Mononuclear cell (primary cell): ENCODE results near the gene PTPRE. TPM values are rescaled to one million over a fixed set of nuclear protein-coding genes. Genes with fewer than 3 reads are reported as not detected.

Source experiments
- H3K27me3 ChIP-seq: 2 replicates; pipeline ENCODE4 v1.6.0; 2011; ENCODE audit warnings: low read length, control low read depth; ENCODE audit not compliant: insufficient read depth
- H3K4me1 ChIP-seq: 2 replicates; pipeline ENCODE4 v1.5.1; 2011; ENCODE audit warnings: mild to moderate bottlenecking, low read length, control low read depth; ENCODE audit not compliant: insufficient read depth
- H3K4me3 ChIP-seq: 2 replicates; pipeline ENCODE4 v1.5.1; 2011; ENCODE audit warnings: mild to moderate bottlenecking, low read length, moderate library complexity
- H3K9me3 ChIP-seq: 2 replicates; pipeline ENCODE4 v1.5.1; 2011; ENCODE audit warnings: low read depth, mild to moderate bottlenecking, control low read depth, low read length
- total RNA-seq: library from RNA; depleted of rRNA; stranded (reverse); fragments of >200 nt; gene quantifications from one replicate; pipeline ENCODE4 v1.2.3, GENCODE V29; 2012

The PTPRE gene
- total RNA-seq, 1 donor: 205 TPM

DNA sequence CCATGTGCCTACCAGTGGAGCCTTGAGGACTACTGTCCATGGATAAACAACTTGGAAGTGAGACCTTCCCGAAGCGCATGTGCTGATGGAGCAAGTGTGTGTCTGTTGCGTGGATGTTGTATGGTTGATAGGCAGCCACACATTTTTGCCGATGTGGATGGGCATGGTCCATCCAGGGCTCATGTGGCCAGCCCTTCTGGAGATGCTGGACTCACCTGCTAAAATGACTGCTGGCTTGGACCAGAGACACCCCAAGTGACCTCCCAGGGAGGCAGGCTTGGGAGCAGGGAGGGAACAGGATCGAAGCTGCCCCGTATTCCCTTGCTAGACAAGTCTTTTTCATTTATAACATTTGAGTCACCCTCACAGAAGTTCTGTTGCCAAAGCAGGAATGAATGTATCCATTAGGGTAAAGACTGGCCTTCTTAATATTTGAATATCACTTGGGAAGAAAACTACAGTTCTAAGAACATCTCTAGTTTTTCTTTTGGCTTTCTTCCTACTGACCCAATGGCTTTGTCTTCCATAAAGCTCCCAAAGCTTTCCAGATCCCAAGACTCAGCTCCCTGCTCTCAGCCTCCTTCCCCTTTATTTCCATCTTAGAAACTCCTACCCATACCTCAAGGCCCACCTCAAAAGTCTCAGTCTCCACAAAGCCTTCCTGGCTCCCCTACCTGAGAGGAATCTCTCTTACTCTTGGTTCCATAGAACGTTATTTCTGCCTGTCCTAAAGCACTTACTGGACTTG is 3.0 kb downstream of the PTPRE start:
- H3K9me3 ChIP-seq: no peaks in the 10 kb centered on the region
- peaks cover 16% of the 10 kb centered on the region for H3K4me1 ChIP-seq
- H3K4me3 ChIP-seq: no peak overlapping the region
- H3K27me3 ChIP-seq: peaks cover 4% of the 10 kb centered on the region

DNA sequence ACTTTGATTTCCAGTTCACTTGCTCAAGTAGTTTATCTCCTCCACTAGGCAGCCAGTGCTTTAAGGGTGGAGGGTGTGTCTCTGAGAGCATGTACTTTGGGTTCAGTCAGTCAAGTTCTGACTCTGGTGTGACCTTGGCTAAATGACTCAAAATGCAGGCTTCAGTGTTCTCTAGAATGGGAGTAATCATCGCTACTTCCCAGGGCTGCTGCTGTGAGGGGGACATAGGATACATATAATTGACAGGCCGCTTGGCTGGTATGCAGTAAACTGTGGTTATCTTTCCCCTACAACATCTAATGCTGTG is 3.5 kb downstream of the PTPRE start:
- peaks cover 4% of the 10 kb centered on the region for H3K27me3 ChIP-seq
- H3K4me3 ChIP-seq: no peak overlapping the region
- H3K9me3 ChIP-seq: no peaks in the 10 kb centered on the region
- H3K4me1 ChIP-seq: peaks cover 16% of the 10 kb centered on the region

DNA sequence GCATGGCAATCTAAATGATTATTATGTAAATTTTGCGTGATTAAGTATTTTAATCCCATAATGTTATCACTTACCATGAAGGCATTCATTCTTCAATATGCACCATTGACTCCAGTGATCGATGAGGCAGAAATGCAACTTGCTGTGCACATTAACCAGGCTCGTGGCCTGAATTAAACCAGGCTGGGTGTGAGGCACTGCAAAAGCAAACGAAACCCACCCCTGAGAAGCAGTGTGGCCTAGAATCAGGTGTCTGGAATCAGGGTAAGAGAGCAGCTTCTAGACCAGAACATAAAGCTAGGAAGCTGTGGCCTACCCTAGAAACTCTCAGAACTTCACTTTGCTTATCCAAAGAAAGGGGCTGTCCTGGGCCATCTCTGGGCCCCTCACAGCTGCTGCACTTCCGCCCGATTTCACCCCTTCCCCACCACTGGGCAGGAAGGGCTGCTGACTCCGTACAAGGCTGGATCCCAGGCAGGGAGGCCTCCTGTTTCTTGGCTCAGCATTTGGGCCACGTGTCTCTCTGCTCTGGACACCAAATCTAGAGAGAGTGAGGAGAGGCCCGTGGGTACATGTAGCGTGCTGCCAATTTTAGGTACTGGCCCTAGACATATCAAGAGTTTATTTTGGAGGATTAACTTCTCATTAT is 4.4 kb downstream of the PTPRE start:
- H3K4me1 ChIP-seq: peaks cover 16% of the 10 kb centered on the region
- H3K27me3 ChIP-seq: peaks cover 4% of the 10 kb centered on the region
- H3K4me3 ChIP-seq: no peak overlapping the region
- H3K9me3 ChIP-seq: no peaks in the 10 kb centered on the region

DNA sequence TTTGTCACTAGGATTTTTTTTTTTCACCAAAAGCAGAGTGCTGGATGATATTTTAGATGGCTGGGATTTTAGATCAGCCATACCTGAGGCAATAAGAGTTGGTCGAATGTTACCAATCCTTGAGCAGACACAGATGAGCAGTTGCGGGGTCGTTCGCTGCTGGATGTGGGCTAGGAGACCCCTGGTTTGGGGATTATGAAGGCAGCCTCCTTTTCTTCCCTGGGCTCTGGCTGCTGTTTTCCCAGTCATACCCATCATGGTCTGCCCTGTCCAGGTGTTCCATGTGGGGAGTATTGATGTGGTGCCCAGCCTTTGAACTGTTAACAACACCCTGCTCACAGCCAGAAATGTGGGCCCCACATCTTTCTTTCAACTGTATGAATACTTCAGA is 5.0 kb downstream of the PTPRE start:
- Histone ChIP-seq H3K4me3 (no peak overlapping the region), H3K4me1 (peaks cover 12% of the 10 kb centered on the region), H3K9me3 (no peaks in the 10 kb centered on the region), H3K27me3 (peaks cover 4% of the 10 kb centered on the region)

DNA sequence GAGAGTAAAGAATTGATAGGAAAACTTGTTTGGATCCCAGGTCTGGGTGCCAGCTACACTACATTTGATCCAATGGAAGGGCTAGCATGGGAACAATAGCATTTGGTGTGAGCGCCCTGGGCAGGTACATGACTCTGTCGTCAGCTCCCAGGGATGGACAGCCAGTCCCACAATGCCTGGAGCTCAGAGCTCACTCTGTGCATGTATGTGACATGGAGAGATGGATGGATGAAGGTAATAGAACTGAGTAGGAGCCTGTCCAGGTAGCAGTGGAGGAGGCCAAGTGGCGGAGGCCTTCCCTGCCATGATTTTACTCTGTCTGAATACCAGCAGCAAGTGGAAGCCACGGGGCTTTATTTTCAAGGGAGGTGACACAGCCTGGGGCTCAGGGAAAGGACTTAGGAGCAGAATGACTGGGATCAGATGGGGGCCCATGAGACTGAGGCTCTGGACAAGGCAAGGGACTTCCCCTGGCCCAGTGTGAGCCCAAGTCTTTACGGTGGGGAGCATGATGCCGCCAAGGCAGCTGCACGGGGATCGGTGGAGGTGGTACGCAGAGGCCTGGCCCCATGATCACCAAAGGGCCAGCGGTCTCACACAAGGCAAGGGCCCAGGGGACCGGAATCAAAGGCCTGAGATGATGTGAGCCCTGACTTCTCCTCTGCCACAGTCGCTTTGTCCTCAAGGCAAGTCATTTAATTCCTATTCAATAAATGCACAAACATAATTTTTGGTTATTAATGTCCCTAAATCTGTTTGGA is 5.9 kb downstream of the PTPRE start:
- Histone ChIP-seq H3K4me3 (no peak overlapping the region), H3K9me3 (no peaks in the 10 kb centered on the region), H3K27me3 (peaks cover 3% of the 10 kb centered on the region), H3K4me1 (peaks cover 14% of the 10 kb centered on the region)

DNA sequence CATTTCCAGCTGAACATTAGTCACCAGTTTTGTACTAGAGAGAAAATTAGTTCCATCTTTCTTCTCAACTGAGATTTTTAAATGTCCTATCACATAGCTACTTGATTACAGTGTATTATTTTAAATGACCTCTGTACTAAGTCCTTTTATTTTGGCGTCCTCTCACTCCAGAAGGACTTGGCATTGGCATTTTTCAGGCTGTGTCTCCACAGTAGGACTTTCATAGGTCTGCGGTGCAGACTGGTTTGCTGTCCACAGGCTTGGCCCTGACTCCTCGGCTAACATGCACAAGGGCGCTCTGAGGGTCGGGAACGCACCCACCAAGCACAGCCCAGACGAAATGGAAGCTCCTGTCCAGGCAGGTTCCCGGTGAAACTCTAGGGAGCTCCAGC is 6.5 kb downstream of the PTPRE start:
- H3K4me1 ChIP-seq: peaks cover 14% of the 10 kb centered on the region
- no peaks in the 10 kb centered on the region for H3K9me3 ChIP-seq
- H3K27me3 ChIP-seq: no peaks in the 10 kb centered on the region

DNA sequence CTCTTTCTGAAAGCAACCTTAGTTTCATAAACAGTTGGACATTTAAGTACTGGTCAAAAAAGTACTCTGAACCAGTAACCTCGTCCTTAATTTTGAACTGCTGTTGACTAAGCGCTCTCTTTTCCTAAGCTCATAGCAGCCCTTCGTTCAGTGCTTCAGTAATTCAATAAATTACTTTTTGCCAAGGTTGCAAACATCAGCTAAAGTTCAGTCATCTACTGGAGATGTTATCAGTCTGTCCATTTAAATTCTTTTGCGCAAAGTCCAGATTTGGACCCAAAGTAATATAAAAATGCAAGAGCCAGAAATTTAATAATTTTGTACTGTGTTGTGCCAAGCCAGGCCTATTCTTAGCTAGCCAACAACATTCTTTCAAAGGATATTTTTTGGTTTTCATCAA is 8.4 kb downstream of the PTPRE start:
- Histone ChIP-seq H3K4me3 (no peak overlapping the region), H3K9me3 (no peaks in the 10 kb centered on the region), H3K27me3 (no peaks in the 10 kb centered on the region), H3K4me1 (peaks cover 30% of the 10 kb centered on the region)

More for the DNA sequence above, 6.5 kb downstream of the PTPRE start:
- no peak overlapping the region for H3K4me3 ChIP-seq

DNA sequence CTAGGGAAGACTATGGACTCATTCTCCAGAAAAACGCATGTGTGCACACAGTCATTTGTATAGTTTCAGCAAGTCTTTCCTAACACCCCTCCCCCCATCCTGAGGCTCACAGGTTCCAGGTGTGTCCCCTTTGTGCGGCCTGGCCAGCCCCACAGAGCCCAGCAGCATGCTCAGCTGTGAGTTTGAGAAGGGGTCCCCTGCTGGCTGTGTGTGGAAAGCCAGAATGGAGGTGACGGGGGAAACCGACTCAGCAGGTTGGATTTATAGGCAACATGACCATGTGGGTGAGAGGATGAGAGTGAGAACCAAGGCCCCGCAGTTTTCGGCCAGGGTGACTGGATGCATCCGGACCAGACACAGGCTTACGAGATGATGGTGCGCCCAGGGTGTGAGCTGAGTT is 9.9 kb downstream of the PTPRE start:
- no peak overlapping the region for H3K4me3 ChIP-seq
- H3K27me3 ChIP-seq: no peaks in the 10 kb centered on the region
- peaks cover 45% of the 10 kb centered on the region for H3K4me1 ChIP-seq
- H3K9me3 ChIP-seq: no peaks in the 10 kb centered on the region

DNA sequence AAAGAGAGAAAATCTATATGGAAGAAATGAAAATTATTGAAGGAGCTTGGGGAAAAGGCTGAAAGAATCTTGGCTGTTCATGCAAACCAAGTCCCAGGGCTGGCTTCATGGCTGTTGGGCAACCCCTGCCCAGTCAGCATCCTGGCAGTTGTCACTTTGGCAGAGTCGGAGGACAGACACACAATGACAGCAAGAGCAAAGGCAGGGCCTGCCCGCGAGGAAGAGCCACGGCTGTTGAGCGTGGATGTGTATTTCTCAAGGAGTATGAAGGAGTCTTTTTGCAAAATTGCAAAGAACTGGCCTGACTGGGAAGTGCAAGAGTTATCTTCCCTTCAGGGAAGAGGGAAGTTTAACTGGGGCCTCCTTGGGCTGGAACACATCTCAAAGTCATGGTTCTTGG is 11.7 kb downstream of the PTPRE start:
- H3K9me3 ChIP-seq: no peaks in the 10 kb centered on the region
- peaks cover 62% of the 10 kb centered on the region for H3K4me1 ChIP-seq
- no peaks in the 10 kb centered on the region for H3K27me3 ChIP-seq
- no peak overlapping the region for H3K4me3 ChIP-seq

DNA sequence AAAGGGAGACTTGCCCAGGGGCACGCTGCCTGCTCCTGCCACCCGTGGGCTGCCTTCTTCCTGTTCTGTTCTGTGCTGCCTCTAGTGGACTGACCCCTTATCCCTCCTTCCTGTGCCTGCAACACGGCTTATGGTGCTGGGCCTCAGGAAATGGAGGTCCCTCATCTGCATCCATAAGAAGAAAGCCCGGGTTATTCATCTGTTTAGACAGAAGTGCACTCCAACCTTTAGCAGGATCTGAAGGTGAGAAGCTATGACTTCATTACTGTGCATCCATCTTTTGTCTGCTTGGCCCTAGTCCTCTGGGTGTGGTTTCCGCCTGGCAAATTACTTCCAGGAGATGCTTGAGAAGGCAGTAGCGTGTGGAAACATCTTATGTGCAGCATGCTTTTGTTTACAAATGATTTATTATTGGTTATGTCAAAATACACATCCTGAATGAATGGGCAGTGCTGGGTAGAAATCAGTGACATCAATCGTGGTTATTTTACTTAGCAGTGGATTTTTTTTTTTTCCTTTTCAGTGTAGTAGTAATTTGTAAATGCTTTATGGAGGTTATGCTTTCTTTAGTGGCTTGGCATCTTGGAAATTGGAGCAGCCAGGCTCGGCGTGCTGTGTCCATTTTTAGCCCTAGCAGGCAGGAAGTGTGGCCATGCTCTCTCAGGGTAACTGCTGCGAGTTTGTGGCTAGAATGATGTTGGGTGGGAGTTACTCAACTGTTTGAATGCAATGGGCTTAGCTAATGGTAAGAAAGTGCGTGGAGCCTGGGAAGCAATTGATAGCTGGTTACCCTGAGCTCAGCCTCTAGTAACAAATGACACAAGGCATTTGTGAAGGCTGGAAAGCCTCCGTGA is 12.7 kb downstream of the PTPRE start:
- Histone ChIP-seq H3K4me3 (no peak overlapping the region), H3K4me1 (peaks cover 71% of the 10 kb centered on the region), H3K27me3 (no peaks in the 10 kb centered on the region), H3K9me3 (no peaks in the 10 kb centered on the region)

DNA sequence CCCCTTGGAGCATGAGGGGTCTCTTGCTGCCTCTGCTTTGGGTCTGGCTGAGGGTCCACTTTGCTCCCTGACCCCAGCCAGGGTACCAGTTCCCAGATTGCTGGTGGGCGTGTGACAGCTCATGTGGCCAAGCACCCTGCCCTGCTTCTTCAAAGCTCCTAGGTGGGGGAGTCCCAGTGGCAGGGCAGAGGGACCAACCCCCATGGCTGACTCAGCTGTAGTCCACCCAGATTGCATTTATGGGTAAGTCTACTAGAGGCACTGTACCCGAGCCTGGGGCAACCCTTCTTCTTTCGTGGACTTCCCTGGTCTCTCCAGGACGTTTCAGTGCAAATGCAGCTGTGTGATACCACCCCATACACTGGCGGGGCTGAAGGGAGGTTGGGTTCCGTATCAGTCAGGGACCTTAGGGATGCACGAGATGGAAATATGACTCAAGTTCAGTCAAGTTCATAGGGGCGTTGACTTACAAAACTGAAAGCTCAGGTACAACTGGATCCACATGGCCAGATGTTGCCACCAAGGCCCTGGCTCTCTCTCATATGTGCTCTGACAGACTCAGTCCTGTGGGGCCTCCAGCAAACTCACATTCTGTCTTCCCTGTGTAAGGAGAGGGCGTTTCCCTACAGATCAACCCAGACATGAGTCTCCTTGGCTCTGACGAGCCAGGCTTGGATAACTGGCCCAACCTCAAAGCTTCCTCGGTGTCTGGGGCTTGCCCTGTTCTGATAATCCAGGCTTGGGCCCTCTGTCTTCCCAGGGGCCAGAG is 13.6 kb downstream of the PTPRE start:
- Histone ChIP-seq H3K4me3 (no peak overlapping the region), H3K9me3 (no peaks in the 10 kb centered on the region), H3K27me3 (no peaks in the 10 kb centered on the region), H3K4me1 (peaks cover 79% of the 10 kb centered on the region)

DNA sequence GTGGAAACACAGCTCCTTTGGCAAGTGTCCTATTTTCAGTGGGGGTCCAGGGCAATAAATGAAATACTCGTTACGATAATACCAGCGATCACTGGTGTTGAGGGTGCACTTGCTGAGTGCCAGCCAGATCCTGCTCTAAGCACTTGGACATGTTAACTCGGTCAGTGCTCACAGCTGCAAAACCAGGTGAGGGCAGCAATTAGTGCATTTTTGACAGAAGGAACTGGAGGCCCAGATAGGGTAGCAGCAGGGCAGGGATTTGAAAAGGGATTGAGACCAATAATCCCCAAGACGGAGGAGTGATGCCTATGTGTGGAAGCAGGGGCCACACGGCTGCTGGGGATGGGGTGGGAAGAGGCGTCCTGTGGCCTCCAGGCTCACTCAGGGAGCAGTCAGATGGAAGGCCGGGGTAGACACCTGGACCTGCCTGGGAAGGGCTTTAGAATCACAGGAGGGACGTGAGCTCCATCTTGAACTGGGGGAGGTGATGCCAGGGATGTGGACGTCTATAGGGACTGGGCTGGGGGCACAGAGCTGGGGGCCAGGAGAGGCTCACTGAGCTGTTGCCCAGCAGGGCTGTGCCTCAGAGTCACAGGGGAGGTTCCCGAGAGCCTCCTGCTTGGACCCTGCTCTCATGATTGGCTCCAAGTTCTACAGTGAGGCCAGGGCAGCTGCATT is 14.3 kb downstream of the PTPRE start:
- Histone ChIP-seq H3K27me3 (no peaks in the 10 kb centered on the region), H3K4me3 (no peak overlapping the region), H3K4me1 (peaks cover 87% of the 10 kb centered on the region), H3K9me3 (no peaks in the 10 kb centered on the region)

DNA sequence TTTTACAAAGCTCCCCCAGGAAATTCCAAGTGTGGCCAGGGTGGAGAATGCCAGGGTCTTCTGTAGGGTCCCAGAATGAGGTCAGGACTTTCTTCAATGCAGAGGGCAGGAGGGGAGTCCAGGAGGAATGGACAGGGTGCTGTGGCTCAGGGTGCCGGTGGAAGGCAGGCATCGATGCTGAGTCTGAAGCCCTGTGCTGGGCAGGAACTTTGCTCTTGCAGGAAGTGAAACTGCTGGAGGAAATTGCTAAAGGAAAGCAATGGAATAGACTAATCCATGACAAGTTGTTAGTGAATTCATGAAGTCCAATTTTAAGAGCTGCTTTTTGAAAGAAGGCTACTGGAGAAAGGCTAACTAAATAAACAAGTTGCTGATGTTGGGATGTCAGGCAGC is 14.8 kb downstream of the PTPRE start:
- no peaks in the 10 kb centered on the region for H3K9me3 ChIP-seq
- H3K27me3 ChIP-seq: no peaks in the 10 kb centered on the region
- H3K4me3 ChIP-seq: no peak overlapping the region
- H3K4me1 ChIP-seq: peaks cover 91% of the 10 kb centered on the region

DNA sequence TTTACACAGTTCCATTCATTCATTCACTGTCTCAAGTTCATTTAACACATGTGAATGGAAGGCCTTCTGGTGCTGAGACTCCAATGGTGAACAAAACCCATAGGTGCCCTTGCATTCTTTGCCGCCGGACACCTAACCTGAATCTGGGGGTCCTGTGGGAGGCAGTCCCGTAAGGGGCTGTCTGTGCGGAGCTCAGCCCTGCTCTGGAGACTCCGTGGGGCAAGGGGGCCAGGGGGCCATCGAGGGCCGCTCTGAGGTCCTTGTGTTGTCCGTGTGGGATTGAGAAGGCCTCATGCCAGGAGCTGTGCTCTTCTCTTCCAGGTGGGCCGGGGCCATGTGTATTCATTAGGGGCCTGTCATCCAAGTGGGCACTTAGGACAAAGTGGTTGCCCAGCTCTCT is 15.3 kb downstream of the PTPRE start:
- no peak overlapping the region for H3K4me3 ChIP-seq
- H3K9me3 ChIP-seq: no peaks in the 10 kb centered on the region
- peaks cover 96% of the 10 kb centered on the region for H3K4me1 ChIP-seq
- H3K27me3 ChIP-seq: no peaks in the 10 kb centered on the region
